Transverse colon (tissue), 3 donors: ENCODE data around the gene PIK3R5.

Experiments
- CTCF ChIP-seq, 5 experiments: fragments of 200-600 bp in 3 of 5; fragments of 450-650 bp in 2 of 5; sonication (generic) in 3 of 5; IDR thresholded peaks; 1 replicate in 2 of 5; 2 replicates in 3 of 5; pipeline ENCODE4 v1.5.1; 2016 to 2017; ENCODE audit warnings: antibody characterized with exemption in 5 of 5, inconsistent platforms in 3 of 5, mild to moderate bottlenecking in 2 of 5, moderate library complexity in 1 of 5
- EP300 ChIP-seq: sonication (generic); formaldehyde crosslinking; IDR thresholded peaks from one replicate; pipeline ENCODE4 v1.6.1; 2017; ENCODE audit warnings: antibody characterized with exemption, low read depth
- POLR2A ChIP-seq: fragments of 450-650 bp; IDR thresholded peaks from one replicate; pipeline ENCODE4 v1.6.1; 2016; ENCODE audit warnings: antibody characterized with exemption, mild to moderate bottlenecking, moderate library complexity

GRCh38 chr17:8900626-8901585, 64.6 kb downstream of the PIK3R5 start:
- no peak for TF ChIP-seq CTCF (IDR thresholded peaks at IDR 0.05)
- no peak for TF ChIP-seq POLR2A
- TF ChIP-seq EP300 = no peak
